B cell (primary cell): ENCODE results near the gene CDK5RAP1.

Experiments used
- EZH2 ChIP-seq: IDR thresholded peaks from 2 replicates; pipeline ENCODE4 v1.6.1; 2012; ENCODE audit warnings: borderline replicate concordance, low read depth, mild to moderate bottlenecking, moderate library complexity, low read length; ENCODE audit not compliant: insufficient read depth, poor library complexity, severe bottlenecking
- TF ChIP-seq, protein P1 (sequence below): fragments of 200-600 bp; IDR thresholded peaks from one replicate; pipeline ENCODE4 v1.8.0; 2022; ENCODE audit warnings: antibody characterized with exemption, mild to moderate bottlenecking

DNA sequence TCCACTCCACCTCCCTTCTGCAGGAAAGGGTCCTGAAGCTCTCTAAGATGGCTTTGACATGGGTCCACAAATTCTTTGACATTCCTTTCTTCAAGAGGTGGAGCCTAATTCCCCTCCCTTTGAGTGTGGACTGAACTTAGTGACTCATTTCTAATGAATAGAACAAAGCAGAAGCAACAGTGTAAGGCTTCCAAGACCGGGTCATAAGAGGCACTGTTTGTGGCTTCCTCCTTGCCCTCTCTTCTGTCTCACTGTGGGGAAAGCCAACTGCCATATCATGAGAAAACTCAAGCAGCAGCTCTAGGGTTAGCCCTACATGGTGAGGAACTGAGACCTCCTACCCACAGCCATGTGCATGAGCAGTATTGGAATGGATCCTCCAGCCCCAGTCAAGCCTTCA, 5.9 kb upstream of the CDK5RAP1 start:
- TF ChIP-seq, protein P1, sequence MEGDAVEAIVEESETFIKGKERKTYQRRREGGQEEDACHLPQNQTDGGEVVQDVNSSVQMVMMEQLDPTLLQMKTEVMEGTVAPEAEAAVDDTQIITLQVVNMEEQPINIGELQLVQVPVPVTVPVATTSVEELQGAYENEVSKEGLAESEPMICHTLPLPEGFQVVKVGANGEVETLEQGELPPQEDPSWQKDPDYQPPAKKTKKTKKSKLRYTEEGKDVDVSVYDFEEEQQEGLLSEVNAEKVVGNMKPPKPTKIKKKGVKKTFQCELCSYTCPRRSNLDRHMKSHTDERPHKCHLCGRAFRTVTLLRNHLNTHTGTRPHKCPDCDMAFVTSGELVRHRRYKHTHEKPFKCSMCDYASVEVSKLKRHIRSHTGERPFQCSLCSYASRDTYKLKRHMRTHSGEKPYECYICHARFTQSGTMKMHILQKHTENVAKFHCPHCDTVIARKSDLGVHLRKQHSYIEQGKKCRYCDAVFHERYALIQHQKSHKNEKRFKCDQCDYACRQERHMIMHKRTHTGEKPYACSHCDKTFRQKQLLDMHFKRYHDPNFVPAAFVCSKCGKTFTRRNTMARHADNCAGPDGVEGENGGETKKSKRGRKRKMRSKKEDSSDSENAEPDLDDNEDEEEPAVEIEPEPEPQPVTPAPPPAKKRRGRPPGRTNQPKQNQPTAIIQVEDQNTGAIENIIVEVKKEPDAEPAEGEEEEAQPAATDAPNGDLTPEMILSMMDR, result no peak
- TF ChIP-seq EZH2, result no peak
